NOMO-1 treated with dmso at 0.1 percent for 144 hours (cell line): ENCODE measurements around the gene APOH.
A peak's percentile ranks its signal among the peaks of the same experiment; 100 is the strongest.

ENCODE experiments used
- DNase-seq: peaks from one replicate; lab custom pipeline; 2025; ENCODE audit not compliant: unreplicated experiment; lab: John Stamatoyannopoulos, UW

The APOH gene

GRCh38 chr17:66198242-66198641 lies 31.0 kb downstream of the APOH start:
- DNase-seq, result no peak

GRCh38 chr17:66192378-66192687 lies 36.9 kb downstream of the APOH start:
- no peak for DNase-seq

- peak; percentile 67 for DNase-seq
Measured at GRCh38 chr17:66191593-66192377, 37.4 kb downstream of the APOH start, which contains the start of gene CEP112. CEP112 (minus strand) TSS chr17:66192133.

GRCh38 chr17:66190738-66191592 lies 38.2 kb downstream of the APOH start:
- no peak for DNase-seq

GRCh38 chr17:66187718-66188117 lies 41.5 kb downstream of the APOH start:
- DNase-seq, result no peak

GRCh38 chr17:66185862-66186261 lies 43.4 kb downstream of the APOH start:
- no peak for DNase-seq

GRCh38 chr17:66184392-66184791 lies 44.8 kb downstream of the APOH start:
- DNase-seq, result no peak

GRCh38 chr17:66183529-66183928 lies 45.7 kb downstream of the APOH start:
- DNase-seq, result no peak

- DNase-seq, result no peak
Measured at GRCh38 chr17:66178642-66179041, 50.6 kb downstream of the APOH start.

- DNase-seq, result no peak
Measured at GRCh38 chr17:66177048-66177447, 52.2 kb downstream of the APOH start.

GRCh38 chr17:66175892-66176291 lies 53.3 kb downstream of the APOH start:
- no peak for DNase-seq

- DNase-seq, result no peak
Measured at GRCh38 chr17:66172691-66173223, 56.5 kb downstream of the APOH start.

GRCh38 chr17:66172144-66172543 lies 57.1 kb downstream of the APOH start:
- DNase-seq, result no peak

GRCh38 chr17:66171692-66172091 lies 57.5 kb downstream of the APOH start:
- DNase-seq, result no peak

- no peak for DNase-seq
Measured at GRCh38 chr17:66171172-66171571, 58.0 kb downstream of the APOH start.

- no peak for DNase-seq
Measured at GRCh38 chr17:66169839-66170238, 59.4 kb downstream of the APOH start.

- no peak for DNase-seq
Measured at GRCh38 chr17:66167189-66167815, 61.9 kb downstream of the APOH start.

- DNase-seq, result no peak
Measured at GRCh38 chr17:66165537-66166123, 63.6 kb downstream of the APOH start.
